ENCODE results near the gene PTPRR.

PTPRR gene

GRCh38 chr12:70671698-70672097, 248.8 kb downstream of the PTPRR start:
- no peak overlapping the region for H3K4me3 ChIP-seq (ENCODE audit: low read length)
- WGBS (ENCODE audit: insufficient coverage, insufficient read length), result no CpG with 5 or more reads among the region's 5 CpGs

GRCh38 chr12:70670948-70671347, 249.6 kb downstream of the PTPRR start:
- no peaks in the 10 kb centered on the region for H3K9me3 ChIP-seq (ENCODE audit: control insufficient read depth, insufficient read depth, low read length)
- no peak for DNase-seq (ENCODE audit: low read depth, low spot score)
- H3K27ac ChIP-seq (ENCODE audit: low read length), result no peak overlapping the region
- no peaks in the 10 kb centered on the region for H3K36me3 ChIP-seq (ENCODE audit: control insufficient read depth, insufficient read depth, low read length)
- no peaks in the 10 kb centered on the region for H3K4me1 ChIP-seq (ENCODE audit: control insufficient read depth, insufficient read depth, low read length)
- no CpG with 5 or more reads among the region's 3 CpGs for WGBS (ENCODE audit: insufficient coverage, insufficient read length)
- no peak overlapping the region for H3K4me3 ChIP-seq (ENCODE audit: low read length)
- no peaks in the 10 kb centered on the region for H3K27me3 ChIP-seq (ENCODE audit: control insufficient read depth, insufficient read depth, low read length)

More at GRCh38 chr12:70671698-70672097, 248.8 kb downstream of the PTPRR start:
- Histone ChIP-seq H3K27me3 (ENCODE audit: control insufficient read depth, insufficient read depth, low read length) (no peaks in the 10 kb centered on the region), H3K36me3 (ENCODE audit: control insufficient read depth, insufficient read depth, low read length) (no peaks in the 10 kb centered on the region), H3K9me3 (ENCODE audit: control insufficient read depth, insufficient read depth, low read length) (no peaks in the 10 kb centered on the region), H3K27ac (ENCODE audit: low read length) (no peak overlapping the region), H3K4me1 (ENCODE audit: control insufficient read depth, insufficient read depth, low read length) (no peaks in the 10 kb centered on the region)
- DNase-seq (ENCODE audit: low read depth, low spot score), result no peak

- no peaks in the 10 kb centered on the region for H3K36me3 ChIP-seq (ENCODE audit: control insufficient read depth, insufficient read depth, low read length)
- no peaks in the 10 kb centered on the region for H3K4me1 ChIP-seq (ENCODE audit: control insufficient read depth, insufficient read depth, low read length)
- H3K27me3 ChIP-seq (ENCODE audit: control insufficient read depth, insufficient read depth, low read length), result no peaks in the 10 kb centered on the region
- no CpG with 5 or more reads among the region's 2 CpGs for WGBS (ENCODE audit: insufficient coverage, insufficient read length)
- DNase-seq (ENCODE audit: low read depth, low spot score), result no peak
- H3K27ac ChIP-seq (ENCODE audit: low read length), result no peak overlapping the region
- no peaks in the 10 kb centered on the region for H3K9me3 ChIP-seq (ENCODE audit: control insufficient read depth, insufficient read depth, low read length)
- no peak overlapping the region for H3K4me3 ChIP-seq (ENCODE audit: low read length)
Measured at GRCh38 chr12:70667253-70667652, 253.3 kb downstream of the PTPRR start.

GRCh38 chr12:70666364-70666763, 254.2 kb downstream of the PTPRR start:
- Histone ChIP-seq H3K4me3 (ENCODE audit: low read length) (no peak overlapping the region), H3K9me3 (ENCODE audit: control insufficient read depth, insufficient read depth, low read length) (no peaks in the 10 kb centered on the region), H3K4me1 (ENCODE audit: control insufficient read depth, insufficient read depth, low read length) (no peaks in the 10 kb centered on the region), H3K27me3 (ENCODE audit: control insufficient read depth, insufficient read depth, low read length) (no peaks in the 10 kb centered on the region), H3K27ac (ENCODE audit: low read length) (no peak overlapping the region), H3K36me3 (ENCODE audit: control insufficient read depth, insufficient read depth, low read length) (no peaks in the 10 kb centered on the region)
- 100% methylated on average over 1 of the region's 1 CpG for WGBS (ENCODE audit: insufficient coverage, insufficient read length)
- DNase-seq (ENCODE audit: low read depth, low spot score), result no peak

- Histone ChIP-seq H3K4me1 (ENCODE audit: control insufficient read depth, insufficient read depth, low read length) (peaks cover 1% of the 10 kb centered on the region; the same call in 1 of the 2 replicates), H3K27me3 (ENCODE audit: control insufficient read depth, insufficient read depth, low read length) (no peaks in the 10 kb centered on the region), H3K9me3 (ENCODE audit: control insufficient read depth, insufficient read depth, low read length) (no peaks in the 10 kb centered on the region), H3K4me3 (ENCODE audit: low read length) (no peak overlapping the region), H3K36me3 (ENCODE audit: control insufficient read depth, insufficient read depth, low read length) (no peaks in the 10 kb centered on the region), H3K27ac (ENCODE audit: low read length) (no peak overlapping the region)
- no peak for DNase-seq (ENCODE audit: low read depth, low spot score)
- no CpG with 5 or more reads among the region's 7 CpGs for WGBS (ENCODE audit: insufficient coverage, insufficient read length)
Measured at GRCh38 chr12:70664465-70664881, 256.1 kb downstream of the PTPRR start.

- no peak for DNase-seq (ENCODE audit: low read depth, low spot score)
- WGBS (ENCODE audit: insufficient coverage, insufficient read length), result no CpG with 5 or more reads among the region's 1 CpG
- no peaks in the 10 kb centered on the region for H3K36me3 ChIP-seq (ENCODE audit: control insufficient read depth, insufficient read depth, low read length)
- peaks cover 1% of the 10 kb centered on the region; the same call in 1 of the 2 replicates for H3K4me1 ChIP-seq (ENCODE audit: control insufficient read depth, insufficient read depth, low read length)
- H3K27me3 ChIP-seq (ENCODE audit: control insufficient read depth, insufficient read depth, low read length), result no peaks in the 10 kb centered on the region
- H3K9me3 ChIP-seq (ENCODE audit: control insufficient read depth, insufficient read depth, low read length), result no peaks in the 10 kb centered on the region
- H3K27ac ChIP-seq (ENCODE audit: low read length), result no peak overlapping the region
- H3K4me3 ChIP-seq (ENCODE audit: low read length), result no peak overlapping the region
Measured at GRCh38 chr12:70663838-70664237, 256.7 kb downstream of the PTPRR start.

- Histone ChIP-seq H3K4me1 (ENCODE audit: control insufficient read depth, insufficient read depth, low read length) (peaks cover 1% of the 10 kb centered on the region; the same call in 1 of the 2 replicates), H3K4me3 (ENCODE audit: low read length) (no peak overlapping the region), H3K9me3 (ENCODE audit: control insufficient read depth, insufficient read depth, low read length) (no peaks in the 10 kb centered on the region), H3K27ac (ENCODE audit: low read length) (no peak overlapping the region), H3K27me3 (ENCODE audit: control insufficient read depth, insufficient read depth, low read length) (no peaks in the 10 kb centered on the region), H3K36me3 (ENCODE audit: control insufficient read depth, insufficient read depth, low read length) (no peaks in the 10 kb centered on the region)
- no CpG with 5 or more reads among the region's 8 CpGs for WGBS (ENCODE audit: insufficient coverage, insufficient read length)
- DNase-seq (ENCODE audit: low read depth, low spot score), result no peak
Measured at GRCh38 chr12:70661466-70662161, 258.9 kb downstream of the PTPRR start.

- no peak overlapping the region for H3K27ac ChIP-seq (ENCODE audit: low read length)
- H3K36me3 ChIP-seq (ENCODE audit: control insufficient read depth, insufficient read depth, low read length), result no peaks in the 10 kb centered on the region
- no peak for DNase-seq (ENCODE audit: low read depth, low spot score)
- H3K9me3 ChIP-seq (ENCODE audit: control insufficient read depth, insufficient read depth, low read length), result no peaks in the 10 kb centered on the region
- no CpG with 5 or more reads among the region's 5 CpGs for WGBS (ENCODE audit: insufficient coverage, insufficient read length)
- peaks cover 1% of the 10 kb centered on the region; the same call in 1 of the 2 replicates for H3K4me1 ChIP-seq (ENCODE audit: control insufficient read depth, insufficient read depth, low read length)
- no peaks in the 10 kb centered on the region for H3K27me3 ChIP-seq (ENCODE audit: control insufficient read depth, insufficient read depth, low read length)
- H3K4me3 ChIP-seq (ENCODE audit: low read length), result no peak overlapping the region
Measured at GRCh38 chr12:70660620-70661219, 259.8 kb downstream of the PTPRR start.

GRCh38 chr12:70660002-70660604, 260.4 kb downstream of the PTPRR start:
- no peak overlapping the region for H3K4me3 ChIP-seq (ENCODE audit: low read length)
- H3K9me3 ChIP-seq (ENCODE audit: control insufficient read depth, insufficient read depth, low read length), result no peaks in the 10 kb centered on the region
- no peaks in the 10 kb centered on the region for H3K36me3 ChIP-seq (ENCODE audit: control insufficient read depth, insufficient read depth, low read length)
- no peak for DNase-seq (ENCODE audit: low read depth, low spot score)
- H3K27me3 ChIP-seq (ENCODE audit: control insufficient read depth, insufficient read depth, low read length), result no peaks in the 10 kb centered on the region
- no CpG with 5 or more reads among the region's 5 CpGs for WGBS (ENCODE audit: insufficient coverage, insufficient read length)
- H3K27ac ChIP-seq (ENCODE audit: low read length), result no peak overlapping the region
- peaks cover 1% of the 10 kb centered on the region; the same call in 1 of the 2 replicates for H3K4me1 ChIP-seq (ENCODE audit: control insufficient read depth, insufficient read depth, low read length)

- DNase-seq (ENCODE audit: low read depth, low spot score), result no peak
- Histone ChIP-seq H3K27me3 (ENCODE audit: control insufficient read depth, insufficient read depth, low read length) (no peaks in the 10 kb centered on the region), H3K4me3 (ENCODE audit: low read length) (no peak overlapping the region), H3K4me1 (ENCODE audit: control insufficient read depth, insufficient read depth, low read length) (peaks cover 1% of the 10 kb centered on the region; the same call in 1 of the 2 replicates), H3K9me3 (ENCODE audit: control insufficient read depth, insufficient read depth, low read length) (no peaks in the 10 kb centered on the region), H3K27ac (ENCODE audit: low read length) (no peak overlapping the region), H3K36me3 (ENCODE audit: control insufficient read depth, insufficient read depth, low read length) (no peaks in the 10 kb centered on the region)
- no CpG with 5 or more reads among the region's 6 CpGs for WGBS (ENCODE audit: insufficient coverage, insufficient read length)
Measured at GRCh38 chr12:70659077-70659606, 261.4 kb downstream of the PTPRR start.

All from iPS DF 6.9 (cell line).